LNCAP (cell line): ENCODE results near the gene KIF2B.

ENCODE experiments used
- CTCF ChIP-seq: fragments of 450-650 bp; IDR thresholded peaks from 2 replicates; pipeline ENCODE4 v1.5.1; 2017; ENCODE audit warnings: mild to moderate bottlenecking

The KIF2B gene, protein sequence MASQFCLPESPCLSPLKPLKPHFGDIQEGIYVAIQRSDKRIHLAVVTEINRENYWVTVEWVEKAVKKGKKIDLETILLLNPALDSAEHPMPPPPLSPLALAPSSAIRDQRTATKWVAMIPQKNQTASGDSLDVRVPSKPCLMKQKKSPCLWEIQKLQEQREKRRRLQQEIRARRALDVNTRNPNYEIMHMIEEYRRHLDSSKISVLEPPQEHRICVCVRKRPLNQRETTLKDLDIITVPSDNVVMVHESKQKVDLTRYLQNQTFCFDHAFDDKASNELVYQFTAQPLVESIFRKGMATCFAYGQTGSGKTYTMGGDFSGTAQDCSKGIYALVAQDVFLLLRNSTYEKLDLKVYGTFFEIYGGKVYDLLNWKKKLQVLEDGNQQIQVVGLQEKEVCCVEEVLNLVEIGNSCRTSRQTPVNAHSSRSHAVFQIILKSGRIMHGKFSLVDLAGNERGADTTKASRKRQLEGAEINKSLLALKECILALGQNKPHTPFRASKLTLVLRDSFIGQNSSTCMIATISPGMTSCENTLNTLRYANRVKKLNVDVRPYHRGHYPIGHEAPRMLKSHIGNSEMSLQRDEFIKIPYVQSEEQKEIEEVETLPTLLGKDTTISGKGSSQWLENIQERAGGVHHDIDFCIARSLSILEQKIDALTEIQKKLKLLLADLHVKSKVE

GRCh38 chr17:53822764-53823163 lies at the start of gene KIF2B:
Gene KIF2B (plus strand): TSS chr17:53822927. CDS start chr17:53823034, 107 bp downstream.
- no peak for TF ChIP-seq CTCF

DNA sequence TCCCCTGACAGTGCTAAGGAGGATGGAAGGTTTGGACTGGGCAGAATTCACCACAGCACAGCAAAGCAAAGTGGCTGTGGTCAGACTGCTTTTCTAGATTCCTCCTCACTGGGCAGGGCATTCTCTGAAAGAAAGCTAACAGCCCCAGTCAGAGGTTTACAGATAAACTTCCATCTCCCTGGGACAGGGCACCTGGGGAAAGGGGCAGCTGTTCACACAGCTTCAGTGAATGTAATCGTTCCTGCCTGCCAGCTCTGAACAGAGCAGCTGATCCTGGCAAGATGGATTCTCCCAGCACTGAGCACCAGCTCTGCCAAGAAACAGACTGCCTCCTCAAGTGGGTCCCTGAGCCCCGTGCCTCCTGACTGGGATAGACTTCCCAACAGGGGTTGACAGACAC lies 42.4 kb upstream of the KIF2B start:
- TF ChIP-seq CTCF = no peak

- no peak for TF ChIP-seq CTCF
Observed at GRCh38 chr17:53791551-53791950, 31.2 kb upstream of the KIF2B start.

- TF ChIP-seq CTCF = no peak
Observed at GRCh38 chr17:53792451-53792850, 30.3 kb upstream of the KIF2B start.

- no peak for TF ChIP-seq CTCF
Observed at GRCh38 chr17:53792997-53793396, 29.7 kb upstream of the KIF2B start.

- no peak for TF ChIP-seq CTCF
Observed at GRCh38 chr17:53794875-53795274, 27.9 kb upstream of the KIF2B start.

DNA sequence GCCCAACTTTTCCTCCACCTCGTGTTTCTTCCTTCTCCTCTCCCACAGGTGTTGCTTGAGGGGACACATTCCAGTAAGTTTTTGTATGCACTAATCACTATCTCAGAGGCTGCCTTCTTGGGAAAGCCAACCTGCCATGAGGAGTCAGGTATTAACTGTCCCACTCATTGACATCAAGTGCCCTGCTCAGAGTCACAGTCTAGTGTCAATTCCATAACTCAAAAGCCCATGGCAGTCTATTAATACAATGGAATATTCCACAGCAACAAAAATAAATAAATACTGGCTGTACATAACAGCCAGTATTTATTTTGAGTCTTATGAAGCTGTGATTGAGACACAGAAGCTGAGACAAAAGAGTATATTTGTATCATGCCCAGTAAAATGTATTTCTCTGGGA lies 26.1 kb upstream of the KIF2B start:
- no peak for TF ChIP-seq CTCF
